Body of pancreas (tissue), 4 donors: ENCODE results near the gene DGCR8. TPM values are rescaled to one million over a fixed set of nuclear protein-coding genes. Genes with fewer than 3 reads are reported as not detected.

Source experiments
- ATAC-seq: fragments of 150-250 bp; one replicate; pipeline ENCODE4 v1.9.1; 2016
- DNase-seq, 4 donors: peaks; one replicate each; pipeline ENCODE4 v3.0.0-alpha.2; 2019
- H3K27ac ChIP-seq, 4 donors: fragments of 200-600 bp; sonication (generic); 1 replicate in 3 of 4; 2 replicates in 1 of 4; pipeline versions ENCODE4 v1.5.1 to v1.6.1; 2016 to 2019; ENCODE audit warnings: mild to moderate bottlenecking in 1 of 4, mixed read lengths in 1 of 4, moderate library complexity in 1 of 4
- H3K27me3 ChIP-seq, 2 donors: fragments of 200-600 bp; sonication (generic); one replicate each; pipeline ENCODE4 v1.6.0; 2016; ENCODE audit warnings: mild to moderate bottlenecking in 1 of 2
- H3K36me3 ChIP-seq, 2 donors: fragments of 200-600 bp; sonication (generic); replicated peaks in 1 of 2; 2 replicates each; pipeline ENCODE4 v1.5.1; 2016; ENCODE audit warnings: low read depth in 2 of 2; ENCODE audit not compliant: insufficient read depth in 1 of 2
- H3K4me1 ChIP-seq: fragments of 200-600 bp; sonication (generic); one replicate; pipeline ENCODE4 v1.6.0; 2016
- H3K4me3 ChIP-seq, 2 donors: fragments of 200-600 bp; sonication (generic); 1 replicate in 1 of 2; 2 replicates in 1 of 2; pipeline ENCODE4 v1.5.1; 2016 to 2019
- H3K9me3 ChIP-seq, 3 donors: fragments of 200-600 bp; sonication (generic); 1 replicate in 2 of 3; 2 replicates in 1 of 3; pipeline ENCODE4 v1.5.1; 2016
- POLR2A ChIP-seq, 3 donors: fragments of 450-650 bp; IDR thresholded peaks; one replicate each; pipeline ENCODE4 v1.6.1; 2016; ENCODE audit warnings: antibody characterized with exemption in 3 of 3, mild to moderate bottlenecking in 2 of 3
- WGBS, 2 donors: methylation state at CpG; one replicate each; pipeline ENCODE4 v1.1.5; 2017; 5-methylcytosine and 5-hydroxymethylcytosine counted together
- intact Hi-C: fragments of 100-400 bp; cut with DNase I; formaldehyde crosslinking; loops from one replicate; pipeline ENCODE4 v1.15.1; 2023
- total RNA-seq, 2 donors: library from RNA; depleted of rRNA; stranded (reverse); fragments of >200 nt; gene quantifications; one replicate each; pipeline ENCODE4 v1.1.0, GENCODE V29; 2016
- TF ChIP-seq, protein P1 (sequence below), 7 experiments: fragments of 450-650 bp in 4 of 7; fragments of 200-600 bp in 3 of 7; sonication (generic) in 3 of 7; IDR thresholded peaks; one replicate each; pipeline ENCODE4 v1.5.1; 2016 to 2019; ENCODE audit warnings: antibody characterized with exemption in 7 of 7

DGCR8 gene
- total RNA-seq, 2 donors from 2014 or later = 25.7 to 53.4 TPM

DNA sequence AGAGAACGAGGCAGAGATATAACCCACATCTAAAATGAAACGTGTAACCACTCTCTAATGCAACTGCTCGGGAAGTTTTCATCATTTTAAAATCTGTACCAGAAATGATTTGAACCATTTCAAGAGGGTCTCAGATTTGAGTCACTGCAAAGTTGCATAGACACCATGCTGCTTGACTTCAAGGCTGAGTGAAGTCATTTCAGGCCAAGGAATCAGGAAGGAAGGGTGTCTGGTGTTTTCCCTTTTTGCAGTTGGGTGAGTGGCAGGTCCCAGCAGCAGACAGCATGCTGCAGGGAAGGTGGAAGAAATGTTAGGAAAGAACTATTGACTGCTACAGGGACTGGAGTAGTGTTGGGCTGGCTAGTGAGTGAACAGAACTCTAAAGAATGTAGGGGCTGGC is 42.6 kb upstream of the DGCR8 start:
- intact Hi-C loops = no loop called here
- H3K4me3 ChIP-seq = no peak overlapping the region
- no peak for ATAC-seq
- no peaks in the 10 kb centered on the region for H3K27me3 ChIP-seq
- 85 to 87% methylated on average over 3 of the region's 3 CpGs for WGBS, 2 donors
- DNase-seq = no peak
- no peaks in the 10 kb centered on the region for H3K9me3 ChIP-seq
- TF ChIP-seq, protein P1, sequence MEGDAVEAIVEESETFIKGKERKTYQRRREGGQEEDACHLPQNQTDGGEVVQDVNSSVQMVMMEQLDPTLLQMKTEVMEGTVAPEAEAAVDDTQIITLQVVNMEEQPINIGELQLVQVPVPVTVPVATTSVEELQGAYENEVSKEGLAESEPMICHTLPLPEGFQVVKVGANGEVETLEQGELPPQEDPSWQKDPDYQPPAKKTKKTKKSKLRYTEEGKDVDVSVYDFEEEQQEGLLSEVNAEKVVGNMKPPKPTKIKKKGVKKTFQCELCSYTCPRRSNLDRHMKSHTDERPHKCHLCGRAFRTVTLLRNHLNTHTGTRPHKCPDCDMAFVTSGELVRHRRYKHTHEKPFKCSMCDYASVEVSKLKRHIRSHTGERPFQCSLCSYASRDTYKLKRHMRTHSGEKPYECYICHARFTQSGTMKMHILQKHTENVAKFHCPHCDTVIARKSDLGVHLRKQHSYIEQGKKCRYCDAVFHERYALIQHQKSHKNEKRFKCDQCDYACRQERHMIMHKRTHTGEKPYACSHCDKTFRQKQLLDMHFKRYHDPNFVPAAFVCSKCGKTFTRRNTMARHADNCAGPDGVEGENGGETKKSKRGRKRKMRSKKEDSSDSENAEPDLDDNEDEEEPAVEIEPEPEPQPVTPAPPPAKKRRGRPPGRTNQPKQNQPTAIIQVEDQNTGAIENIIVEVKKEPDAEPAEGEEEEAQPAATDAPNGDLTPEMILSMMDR (IDR thresholded peaks at IDR 0.05) = no peak
- no peak for TF ChIP-seq POLR2A (IDR thresholded peaks at IDR 0.05)
- H3K36me3 ChIP-seq = no peaks in the 10 kb centered on the region
- H3K27ac ChIP-seq = no peak overlapping the region
- H3K4me1 ChIP-seq = peaks cover 17% of the 10 kb centered on the region

DNA sequence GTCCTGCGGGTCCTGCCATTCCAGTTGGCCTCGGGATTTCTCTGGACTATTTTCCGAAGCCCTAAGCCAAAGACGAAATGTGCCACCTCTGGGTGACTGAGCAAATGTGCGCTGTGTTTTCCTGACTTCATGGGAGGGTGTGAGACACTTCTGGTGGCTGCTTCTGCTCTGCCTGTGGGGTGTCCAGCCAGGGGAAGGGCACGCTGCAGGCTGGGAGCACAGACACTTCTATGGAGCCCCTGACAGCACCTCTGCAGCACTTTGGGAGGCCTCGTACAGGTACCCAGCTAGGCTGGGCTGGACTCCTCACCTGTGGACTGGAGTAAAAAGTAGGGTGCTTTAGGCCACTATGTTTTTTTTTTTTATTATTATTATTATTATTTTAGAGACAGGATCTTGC is 41.5 kb upstream of the DGCR8 start:
- ATAC-seq = no peak
- no peak for TF ChIP-seq POLR2A (IDR thresholded peaks at IDR 0.05)
- TF ChIP-seq, protein P1 (IDR thresholded peaks at IDR 0.05) = no peak
- no peak for DNase-seq
- Histone ChIP-seq H3K36me3 (peaks cover 0 to 6% of the 10 kb centered on the region in 2 donors), H3K27ac (no peak overlapping the region), H3K4me1 (peaks cover 5% of the 10 kb centered on the region), H3K27me3 (no peaks in the 10 kb centered on the region), H3K4me3 (no peak overlapping the region), H3K9me3 (no peaks in the 10 kb centered on the region)
- WGBS, 2 donors = 86 to 88% methylated on average over 6 to 7 of the region's 7 CpGs
- intact Hi-C loops = no loop called here

DNA sequence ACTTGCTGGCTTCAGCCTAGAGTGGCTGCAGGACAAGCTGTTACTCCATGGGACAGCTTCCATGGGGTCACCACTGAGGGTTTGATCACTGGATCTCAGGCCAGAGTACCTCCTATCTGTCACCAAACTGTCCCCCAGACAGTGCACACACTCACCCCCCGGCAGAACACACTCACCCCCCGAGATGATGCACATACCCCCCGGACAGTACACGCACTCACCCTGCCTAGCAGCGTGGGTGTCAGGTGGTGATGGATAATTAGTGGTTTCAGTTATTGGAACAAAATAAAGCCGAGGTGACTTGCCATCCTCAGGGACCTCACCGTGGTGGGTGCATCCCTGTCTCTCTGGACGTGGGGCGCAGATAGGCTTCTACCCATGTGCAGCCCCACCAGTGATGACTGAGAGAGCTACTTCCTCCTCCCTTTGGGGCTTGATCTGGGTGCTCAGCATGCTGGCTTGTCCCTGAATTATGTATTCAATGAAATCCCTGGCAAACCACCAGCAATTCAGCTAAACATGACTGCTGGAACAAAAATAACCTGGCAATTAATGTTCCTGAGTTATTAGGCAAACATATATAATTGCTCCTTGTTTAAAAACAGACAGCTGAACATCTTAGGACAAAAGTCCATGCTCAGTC is 40.2 kb upstream of the DGCR8 start:
- peak; percentile 24 for ATAC-seq
- Histone ChIP-seq H3K27ac (no peak overlapping the region), H3K27me3 (no peaks in the 10 kb centered on the region), H3K4me1 (no peaks in the 10 kb centered on the region), H3K36me3 (peaks cover 0 to 8% of the 10 kb centered on the region in 2 donors), H3K4me3 (no peak overlapping the region), H3K9me3 (no peaks in the 10 kb centered on the region)
- intact Hi-C loops = no loop called here
- DNase-seq = peak in 1 of 4 donors; percentile 23
- 87% methylated on average over 9 of the region's 9 CpGs; no CpG with 5 or more reads in 1 of the 2 donors for WGBS, 2 donors
- TF ChIP-seq, protein P1 (IDR thresholded peaks at IDR 0.05) = no peak
- TF ChIP-seq POLR2A (IDR thresholded peaks at IDR 0.05) = no peak

DNA sequence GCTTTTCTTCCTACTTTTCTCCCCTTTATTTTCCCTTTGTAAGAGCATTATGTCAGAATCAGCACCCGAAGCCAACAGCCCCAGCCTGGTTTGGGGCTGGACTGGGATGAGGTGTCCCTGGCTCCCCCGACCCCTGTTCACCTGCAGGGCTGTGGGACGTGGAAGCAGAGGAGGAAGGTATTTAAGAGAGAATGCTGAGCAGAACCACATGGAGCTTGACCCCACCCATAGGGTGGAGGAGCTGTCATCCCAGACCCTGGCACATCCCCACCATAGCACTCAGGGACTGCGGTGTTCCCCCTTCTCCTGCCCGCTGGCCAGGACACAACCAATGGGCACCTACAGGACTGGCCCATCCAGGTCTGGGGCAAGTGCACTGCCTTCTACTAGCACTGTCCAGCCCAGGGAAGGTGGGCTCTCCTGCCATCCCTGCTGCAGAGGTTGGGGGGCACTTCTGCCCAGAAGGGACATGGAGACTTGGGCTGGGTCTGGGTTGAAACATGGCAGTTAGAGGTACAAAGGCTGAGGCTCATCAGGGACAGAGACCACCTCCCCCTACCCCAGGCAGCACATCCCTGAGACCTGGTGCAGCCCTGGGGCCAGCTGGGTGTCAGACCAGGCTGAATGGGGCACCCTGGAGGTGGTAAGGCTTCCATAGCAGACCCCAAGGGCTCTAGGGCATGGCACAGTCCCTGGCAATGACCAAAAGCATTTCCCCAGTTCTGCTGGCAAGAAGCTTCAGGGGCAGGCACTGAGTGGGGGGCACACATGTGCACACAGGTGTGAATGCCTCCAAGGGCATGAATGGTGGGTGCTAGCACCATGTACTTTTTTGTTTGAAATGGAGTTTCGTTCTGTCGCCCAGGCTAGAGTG is 39.5 kb upstream of the DGCR8 start:
- Histone ChIP-seq H3K36me3 (peaks cover 0 to 8% of the 10 kb centered on the region in 2 donors), H3K4me3 (no peak overlapping the region), H3K9me3 (no peaks in the 10 kb centered on the region), H3K27ac (no peak overlapping the region), H3K4me1 (no peaks in the 10 kb centered on the region), H3K27me3 (no peaks in the 10 kb centered on the region)
- WGBS, 2 donors = 89 to 91% methylated on average over 5 to 7 of the region's 7 CpGs
- no peak for TF ChIP-seq POLR2A (IDR thresholded peaks at IDR 0.05)
- TF ChIP-seq, protein P1 (IDR thresholded peaks at IDR 0.05) = no peak
- DNase-seq (no peak), ATAC-seq (no peak)
- intact Hi-C loops = no loop called here
